CD4-positive, alpha-beta T cell (primary cell): Measurements from ENCODE around the gene FNDC3A. TPM values are rescaled to one million over a fixed set of nuclear protein-coding genes. Genes with fewer than 3 reads are reported as not detected.
A peak's percentile ranks its signal among the peaks of the same experiment; 100 is the strongest.

Experiments used
- ATAC-seq: fragments of 200-7000 bp; cut with Tn5 transposase; one replicate; pipeline ENCODE4 v1.10.0; 2022; ENCODE audit warnings: mild to moderate bottlenecking; ENCODE audit not compliant: poor library complexity
- CTCF ChIA-PET: fragments of 350-600 bp; sonication (Branson Sonifier 250); formaldehyde crosslinking; loops from one replicate; lab custom pipeline; 2021; ENCODE audit warnings: antibody characterized with exemption, inconsistent platforms; lab: Charles Lee
- POLR2A ChIA-PET: fragments of 350-600 bp; sonication (Branson Sonifier 250); formaldehyde crosslinking; loops from one replicate; lab custom pipeline; 2021; ENCODE audit warnings: antibody characterized with exemption, inconsistent platforms; lab: Charles Lee
- DNase-seq, 14 experiments: peaks; one replicate each; pipeline ENCODE4 v3.0.0-alpha.2; 2013 to 2020; ENCODE audit warnings: mixed read lengths in 2 of 14
- H3K27ac ChIP-seq, 2 donors: one replicate each; pipeline versions ENCODE4 v1.5.1 to v1.7.0; 2013; ENCODE audit warnings: low read length in 2 of 2, low read depth in 1 of 2, mild to moderate bottlenecking in 1 of 2
- H3K27me3 ChIP-seq, 2 experiments: 1 replicate in 1 of 2; 2 replicates in 1 of 2; pipeline versions ENCODE4 v1.6.1 to v1.7.0; 2013; ENCODE audit warnings: low read length in 2 of 2, control low read depth in 1 of 2, mild to moderate bottlenecking in 1 of 2, moderate library complexity in 1 of 2; ENCODE audit not compliant: insufficient read depth in 2 of 2, control insufficient read depth in 1 of 2
- H3K36me3 ChIP-seq: one replicate; pipeline ENCODE4 v1.6.1; 2013; ENCODE audit warnings: low read length, control low read depth; ENCODE audit not compliant: insufficient read depth
- H3K4me1 ChIP-seq: one replicate; pipeline ENCODE4 v1.6.1; 2013; ENCODE audit warnings: low read length, control low read depth; ENCODE audit not compliant: insufficient read depth
- H3K4me3 ChIP-seq: one replicate; pipeline ENCODE4 v1.5.1; 2013; ENCODE audit warnings: mild to moderate bottlenecking, low read length, moderate library complexity
- H3K9me3 ChIP-seq, 2 experiments: 1 replicate in 1 of 2; 2 replicates in 1 of 2; pipeline versions ENCODE4 v1.6.1 to v1.7.0; 2013; ENCODE audit warnings: low read length in 2 of 2, mild to moderate bottlenecking in 2 of 2, control low read depth in 1 of 2, moderate library complexity in 1 of 2; ENCODE audit not compliant: control insufficient read depth in 1 of 2, insufficient read depth in 1 of 2
- H3K27ac Mint-ChIP-seq: one replicate; pipeline ENCODE4 v1.8.0; 2020; ENCODE audit warnings: mixed read lengths
- H3K27me3 Mint-ChIP-seq: one replicate; pipeline ENCODE4 v1.8.0; 2021; ENCODE audit warnings: mixed read lengths
- H3K36me3 Mint-ChIP-seq: one replicate; pipeline ENCODE4 v1.8.0; 2021; ENCODE audit warnings: low read depth, mixed read lengths
- H3K4me1 Mint-ChIP-seq: one replicate; pipeline ENCODE4 v1.8.0; 2021; ENCODE audit warnings: low read depth, mixed read lengths
- H3K4me3 Mint-ChIP-seq: one replicate; pipeline ENCODE4 v1.8.0; 2020; ENCODE audit warnings: mild to moderate bottlenecking, mixed read lengths
- H3K9me3 Mint-ChIP-seq: one replicate; pipeline ENCODE4 v1.8.0; 2020; ENCODE audit warnings: mixed read lengths
- CTCF ChIP-seq: fragments of 200-600 bp; IDR thresholded peaks from one replicate; pipeline ENCODE4 v1.8.0; 2022; ENCODE audit warnings: antibody characterized with exemption, mild to moderate bottlenecking
- intact Hi-C, 2 experiments: fragments of 100-400 bp; cut with DNase I in 1 of 2; cut with micrococcal nuclease in 1 of 2; formaldehyde crosslinking; loops; one replicate each; pipeline versions ENCODE4 v1.15.1 to v1.9.0; 2023 to 2025; cut with DNase I, micrococcal nuclease
- total RNA-seq, 174 experiments: library from RNA in 2 of 174; stranded (reverse) in 2 of 174; gene quantifications; one replicate each; pipeline ENCODE4 v1.2.3 and lab custom pipeline; 2021 to 2026

The FNDC3A gene
- total RNA-seq, 2 experiments from 2014 or later: 27.7 to 28.6 TPM

- ATAC-seq (no peak), DNase-seq (no peak)
- H3K27me3 Mint-ChIP-seq: no peaks in the 10 kb centered on the region
- no peaks in the 10 kb centered on the region for H3K9me3 Mint-ChIP-seq
- no peaks in the 10 kb centered on the region for H3K4me1 Mint-ChIP-seq
- POLR2A ChIA-PET: no interaction called here
- no peak overlapping the region for H3K27ac Mint-ChIP-seq
- peaks cover 51% of the 10 kb centered on the region for H3K36me3 Mint-ChIP-seq
- CTCF ChIA-PET: no interaction called here
- no peak overlapping the region for H3K4me3 ChIP-seq
- TF ChIP-seq CTCF: no peak
- no peak overlapping the region for H3K4me3 Mint-ChIP-seq
- peaks cover 66% of the 10 kb centered on the region for H3K36me3 ChIP-seq
- no peaks in the 10 kb centered on the region for H3K27me3 ChIP-seq
- no peaks in the 10 kb centered on the region for H3K4me1 ChIP-seq
- no peak overlapping the region for H3K27ac ChIP-seq
- intact Hi-C loops: no loop called here
- no peaks in the 10 kb centered on the region for H3K9me3 ChIP-seq
These were observed 208.1 kb downstream of the FNDC3A start for GRCh38 chr13:49183672-49184325.

- no peaks in the 10 kb centered on the region for H3K27me3 Mint-ChIP-seq
- CTCF ChIA-PET: no interaction called here
- H3K9me3 Mint-ChIP-seq: no peaks in the 10 kb centered on the region
- H3K36me3 Mint-ChIP-seq: peaks cover 49% of the 10 kb centered on the region
- intact Hi-C loops: no loop called here
- Histone ChIP-seq H3K27me3 (no peaks in the 10 kb centered on the region), H3K4me1 (no peaks in the 10 kb centered on the region), H3K9me3 (no peaks in the 10 kb centered on the region), H3K27ac (no peak overlapping the region), H3K36me3 (peaks cover 62% of the 10 kb centered on the region), H3K4me3 (no peak overlapping the region)
- DNase-seq: no peak
- H3K27ac Mint-ChIP-seq: peak overlapping the region; percentile 66
- H3K4me3 Mint-ChIP-seq: no peak overlapping the region
- POLR2A ChIA-PET: no interaction called here
- no peak for TF ChIP-seq CTCF
- no peak for ATAC-seq
- H3K4me1 Mint-ChIP-seq: no peaks in the 10 kb centered on the region
These were observed 208.9 kb downstream of the FNDC3A start for GRCh38 chr13:49184621-49185020.

GRCh38 chr13:49185264-49185663 is 209.6 kb downstream of the FNDC3A start:
- Histone ChIP-seq H3K27ac (no peak overlapping the region), H3K4me1 (no peaks in the 10 kb centered on the region), H3K36me3 (peaks cover 62% of the 10 kb centered on the region), H3K4me3 (no peak overlapping the region), H3K27me3 (no peaks in the 10 kb centered on the region), H3K9me3 (no peaks in the 10 kb centered on the region)
- no peak for DNase-seq
- Mint-ChIP-seq H3K9me3 (no peaks in the 10 kb centered on the region), H3K4me3 (no peak overlapping the region), H3K27me3 (no peaks in the 10 kb centered on the region), H3K4me1 (no peaks in the 10 kb centered on the region), H3K36me3 (peaks cover 46% of the 10 kb centered on the region), H3K27ac (peak overlapping the region; percentile 66)
- CTCF ChIA-PET: no interaction called here
- TF ChIP-seq CTCF: no peak
- intact Hi-C loops: no loop called here
- ATAC-seq: no peak
- POLR2A ChIA-PET: no interaction called here
